ENCODE data around the gene RAB35.

Gene RAB35

DNA sequence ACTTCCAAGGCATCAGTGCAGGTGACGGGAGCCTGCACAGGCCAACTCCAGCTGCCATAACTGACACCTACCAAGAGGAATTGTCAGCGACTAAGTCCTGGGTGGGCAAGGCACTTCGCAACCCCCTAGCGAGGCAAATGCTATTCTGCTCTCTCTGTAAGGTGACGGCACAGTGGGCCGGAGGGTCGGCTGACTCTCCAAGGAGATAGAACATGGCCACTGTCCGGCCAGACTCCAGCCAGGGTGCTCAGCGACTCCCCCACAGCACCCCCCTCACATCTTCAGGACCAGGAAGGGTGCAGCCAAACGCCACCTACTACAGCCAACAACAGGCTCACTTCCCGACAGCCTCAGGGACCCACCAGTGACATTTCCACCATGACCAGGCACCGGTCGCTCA is 13.2 kb downstream of the RAB35 start:
- no peak for DNase-seq (ENCODE audit: low spot score)
- no peak for FAIRE-seq

DNA sequence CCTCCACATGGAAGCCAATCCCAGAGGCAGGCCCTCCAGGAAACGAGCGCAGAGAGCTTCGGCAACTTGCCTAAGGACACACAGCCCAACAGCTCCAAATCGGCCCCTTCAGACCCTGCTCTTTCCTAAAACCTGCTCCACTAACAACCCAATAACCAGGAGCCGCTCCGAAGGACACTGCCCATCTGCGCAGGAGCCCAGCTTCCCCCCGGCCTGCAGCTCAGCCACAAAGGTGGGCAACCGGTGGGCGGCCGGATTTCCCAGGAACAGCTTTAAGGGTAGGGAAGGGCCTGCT is 13.6 kb downstream of the RAB35 start:
- DNase-seq (ENCODE audit: low spot score) (no peak), FAIRE-seq (no peak)

DNA sequence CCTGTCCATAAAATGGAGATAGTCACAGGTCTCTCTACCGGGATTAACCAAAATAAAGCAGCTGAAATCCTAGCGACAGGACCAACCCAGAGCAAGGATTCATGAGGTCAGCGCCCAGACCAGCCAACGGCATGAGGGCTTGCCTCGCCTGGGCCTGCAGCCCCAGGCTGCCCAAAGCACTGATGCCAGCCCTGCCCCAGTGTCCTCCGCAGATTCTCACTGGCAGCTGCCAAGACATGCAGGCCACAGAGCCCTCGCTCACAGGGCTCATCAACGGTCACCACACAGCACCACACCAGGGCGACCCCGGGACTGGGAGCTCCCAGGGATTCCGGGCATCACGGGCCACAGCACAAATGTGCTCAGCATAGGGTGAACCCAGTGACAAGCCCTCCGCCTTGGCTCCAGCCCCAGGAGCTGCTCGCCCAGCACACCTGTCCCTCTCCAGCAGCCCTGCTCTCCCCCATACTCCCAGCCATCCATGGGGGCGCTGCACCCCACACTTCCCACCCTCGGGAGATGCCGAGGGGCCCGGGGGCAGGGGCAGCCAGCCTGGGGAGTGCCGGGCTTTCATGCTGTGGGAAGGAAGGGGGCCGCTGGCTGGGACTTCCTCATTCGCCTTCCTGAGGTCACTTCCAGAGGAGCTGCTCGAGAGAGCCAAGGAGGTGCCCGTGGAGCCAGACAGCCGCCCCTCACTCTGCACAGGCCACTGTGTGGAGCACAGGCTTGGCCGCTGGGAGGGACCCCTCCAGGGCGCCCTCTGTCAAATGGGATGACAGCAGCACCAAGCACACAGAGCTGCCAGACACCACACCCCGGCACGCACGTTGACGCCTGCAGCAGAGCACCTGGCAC is 14.1 kb downstream of the RAB35 start:
- no peak for DNase-seq (ENCODE audit: low spot score)

DNA sequence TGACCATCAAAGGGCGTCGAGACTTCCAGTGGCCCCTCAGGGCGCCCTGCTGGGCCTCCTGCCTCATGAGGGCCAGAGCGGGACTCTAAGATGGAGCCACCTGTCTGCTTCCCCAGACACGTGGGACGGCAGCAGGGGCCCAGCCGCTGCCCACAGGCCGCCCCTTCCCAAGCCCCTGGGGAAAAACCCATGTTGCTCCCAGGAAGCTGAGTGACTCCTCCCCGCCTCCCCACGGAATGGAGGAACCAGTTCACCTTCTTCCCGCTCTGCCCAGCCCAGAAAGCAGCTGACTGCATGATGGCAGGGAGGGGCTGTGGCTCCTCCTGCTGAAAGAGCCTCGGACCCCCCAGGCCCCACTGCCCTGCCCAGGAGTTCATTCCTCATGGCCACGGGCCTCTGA is 14.9 kb downstream of the RAB35 start:
- DNase-seq (ENCODE audit: low spot score) (no peak), FAIRE-seq (no peak)

More for the DNA sequence above, 14.1 kb downstream of the RAB35 start:
- no peak for FAIRE-seq

GRCh38 chr12:120101182-120101581 is 15.4 kb downstream of the RAB35 start:
- FAIRE-seq (no peak), DNase-seq (ENCODE audit: low spot score) (no peak)

- DNase-seq (ENCODE audit: low spot score) = no peak
These were observed 15.9 kb downstream of the RAB35 start for GRCh38 chr12:120100630-120101029.

GRCh38 chr12:120099738-120100137 is 16.8 kb downstream of the RAB35 start:
- FAIRE-seq (no peak), DNase-seq (ENCODE audit: low spot score) (no peak)

More at GRCh38 chr12:120100630-120101029, 15.9 kb downstream of the RAB35 start:
- FAIRE-seq = no peak

GRCh38 chr12:120098756-120099470 is 17.6 kb downstream of the RAB35 start:
- DNase-seq (ENCODE audit: low spot score) = no peak
- FAIRE-seq = no peak

GRCh38 chr12:120096671-120097202 is 19.8 kb downstream of the RAB35 start:
- FAIRE-seq (no peak), DNase-seq (ENCODE audit: low spot score) (no peak)

- FAIRE-seq = no peak
- no peak for DNase-seq (ENCODE audit: low spot score)
These were observed 20.8 kb downstream of the RAB35 start for GRCh38 chr12:120095736-120096135.

DNA sequence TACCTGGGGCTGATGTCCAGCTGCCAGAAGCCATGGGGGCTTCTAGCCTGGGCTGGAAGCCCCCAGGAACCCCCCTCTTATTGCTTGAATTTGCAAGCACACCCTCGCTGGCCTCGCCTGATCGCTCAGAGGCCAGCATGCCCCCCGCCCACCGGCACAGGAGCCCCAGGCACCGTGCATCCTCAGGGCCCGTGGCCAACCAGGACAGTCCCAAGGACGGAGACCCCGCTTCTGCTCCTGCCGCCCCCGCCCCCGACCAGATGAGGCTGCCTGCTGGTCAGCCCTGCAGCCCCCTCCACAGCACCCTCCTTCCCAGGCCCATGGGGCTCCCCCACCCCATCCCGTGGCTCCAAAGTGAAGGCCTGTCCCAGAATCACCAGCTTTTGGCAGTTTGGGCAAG is 21.2 kb downstream of the RAB35 start:
- FAIRE-seq (no peak), DNase-seq (ENCODE audit: low spot score) (no peak)

DNA sequence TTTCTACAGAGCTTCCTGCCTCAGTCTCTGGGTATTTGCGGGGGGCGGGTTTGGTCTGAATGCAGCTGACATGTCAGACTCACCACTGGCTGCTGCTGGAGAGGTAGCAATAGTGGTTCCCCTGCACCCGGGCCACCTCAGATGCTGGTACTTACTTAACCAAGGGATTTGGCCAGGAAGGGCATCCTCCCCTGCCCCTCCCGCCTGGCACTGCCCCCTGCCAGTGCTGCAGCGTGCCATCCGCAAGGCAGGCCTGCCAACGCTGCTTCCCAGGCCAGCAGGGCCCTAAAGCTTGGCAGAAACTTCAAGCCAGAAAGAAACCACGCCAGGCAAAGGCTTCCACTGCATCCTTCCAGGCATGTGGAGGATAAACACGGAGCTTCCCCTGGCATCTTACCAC is 22.1 kb downstream of the RAB35 start:
- DNase-seq (ENCODE audit: low spot score) (no peak), FAIRE-seq (no peak)

GRCh38 chr12:120093592-120094355 is 22.8 kb downstream of the RAB35 start:
- DNase-seq (ENCODE audit: low spot score) = no peak
- FAIRE-seq = no peak

DNA sequence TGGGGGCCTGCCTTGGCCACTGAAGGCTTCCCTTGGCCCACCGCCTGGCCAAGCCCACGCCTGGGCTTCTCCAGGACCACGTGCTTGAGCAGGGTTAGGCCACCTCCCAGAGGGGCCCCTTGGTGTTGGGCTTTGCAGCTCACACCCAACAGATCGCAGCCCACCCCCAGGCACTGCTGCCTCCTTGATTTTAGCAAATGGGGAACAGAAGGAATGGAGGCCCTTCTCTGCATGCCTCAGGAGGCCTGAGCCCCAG is 23.3 kb downstream of the RAB35 start:
- DNase-seq (ENCODE audit: low spot score) (no peak), FAIRE-seq (no peak)

DNA sequence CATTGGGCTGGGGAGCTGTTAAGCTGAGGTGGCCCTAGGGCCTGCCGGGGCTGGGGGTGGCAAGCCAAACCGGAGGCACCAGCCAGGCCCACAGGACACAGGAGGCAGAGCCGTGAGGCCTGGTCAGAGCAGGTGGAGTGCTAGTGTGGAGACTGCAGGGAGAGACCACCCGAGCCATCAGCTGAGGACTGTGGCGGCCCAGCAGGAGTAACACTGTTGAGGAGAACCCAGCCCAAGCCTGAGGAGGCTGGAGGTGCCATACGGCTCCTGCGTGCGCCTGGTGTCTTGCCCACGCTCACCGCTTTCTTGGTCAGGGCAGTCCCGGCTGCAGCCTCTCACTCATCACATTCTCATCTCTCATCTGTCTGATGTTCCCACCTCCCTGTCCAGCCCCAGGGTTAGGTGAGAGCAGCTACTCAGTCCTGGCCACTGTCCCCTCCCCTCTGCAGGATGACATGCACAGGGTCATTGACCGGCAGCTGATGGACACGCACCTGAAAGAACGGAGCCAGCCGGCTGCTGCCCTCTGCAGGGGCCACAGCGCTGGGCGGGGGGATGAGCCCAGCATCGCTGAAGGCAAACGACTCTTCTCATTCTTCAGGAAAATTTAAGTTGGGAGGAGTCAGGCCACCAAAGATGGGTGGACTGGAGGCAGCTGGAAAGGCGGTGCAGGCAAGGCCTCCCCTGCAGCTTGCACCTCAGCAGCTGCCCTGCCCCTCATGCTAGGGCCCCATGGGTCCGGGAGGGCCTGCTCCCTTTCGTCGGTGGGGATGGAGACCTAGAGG is 23.8 kb downstream of the RAB35 start:
- FAIRE-seq = no peak
- no peak for DNase-seq (ENCODE audit: low spot score)

DNA sequence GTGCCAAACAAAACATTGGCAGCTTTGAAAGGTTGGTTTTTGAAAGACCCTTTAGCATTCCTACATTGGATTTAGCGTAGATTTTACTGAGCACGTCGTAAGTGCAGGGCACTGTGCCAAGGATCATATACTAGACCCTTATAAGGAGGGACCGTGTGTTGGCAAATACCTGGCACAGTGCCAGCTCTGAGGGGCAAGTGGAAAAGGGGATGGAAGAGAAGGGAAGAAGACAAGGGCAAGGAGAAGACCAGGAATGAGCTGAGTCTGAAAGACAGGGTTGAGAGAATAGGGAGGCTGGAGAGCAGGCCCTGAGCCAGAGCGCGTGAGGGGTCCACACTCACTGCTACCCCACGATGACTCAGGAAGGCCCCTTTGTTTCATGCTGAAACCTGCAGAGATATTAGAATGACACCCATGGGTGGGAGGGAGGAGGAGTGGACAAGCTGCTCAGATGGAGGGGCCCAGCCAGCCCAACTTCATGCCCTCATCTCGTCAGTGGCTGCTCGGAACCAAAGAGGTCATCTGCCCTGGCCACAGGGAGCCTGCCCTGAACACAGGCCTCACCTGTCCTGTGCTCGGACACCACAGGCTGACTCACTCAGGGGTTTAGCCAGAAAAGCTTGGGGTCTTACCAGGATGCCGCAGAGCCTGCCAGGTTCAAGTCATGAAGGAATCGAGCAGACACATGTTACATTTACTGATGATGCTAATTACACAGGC is 25.0 kb downstream of the RAB35 start:
- FAIRE-seq (no peak), DNase-seq (ENCODE audit: low spot score) (no peak)

GRCh38 chr12:120090626-120091295 is 25.8 kb downstream of the RAB35 start:
- DNase-seq (ENCODE audit: low spot score) (no peak), FAIRE-seq (no peak)

- no peak for FAIRE-seq
- no peak for DNase-seq (ENCODE audit: low spot score)
These were observed 26.3 kb downstream of the RAB35 start for GRCh38 chr12:120090206-120090605.

GRCh38 chr12:120089796-120090195 is 26.8 kb downstream of the RAB35 start:
- no peak for FAIRE-seq

GRCh38 chr12:120089105-120089504 is 27.4 kb downstream of the RAB35 start:
- DNase-seq (ENCODE audit: low spot score) (no peak), FAIRE-seq (no peak)

More at GRCh38 chr12:120089796-120090195, 26.8 kb downstream of the RAB35 start:
- no peak for DNase-seq (ENCODE audit: low spot score)
